ENCODE data around the gene HBP1. TPM values are rescaled to one million over a fixed set of nuclear protein-coding genes. Genes with fewer than 3 reads are reported as not detected.

The HBP1 gene
- total RNA-seq, 1 donor from 2014 or later = 121 TPM

DNA sequence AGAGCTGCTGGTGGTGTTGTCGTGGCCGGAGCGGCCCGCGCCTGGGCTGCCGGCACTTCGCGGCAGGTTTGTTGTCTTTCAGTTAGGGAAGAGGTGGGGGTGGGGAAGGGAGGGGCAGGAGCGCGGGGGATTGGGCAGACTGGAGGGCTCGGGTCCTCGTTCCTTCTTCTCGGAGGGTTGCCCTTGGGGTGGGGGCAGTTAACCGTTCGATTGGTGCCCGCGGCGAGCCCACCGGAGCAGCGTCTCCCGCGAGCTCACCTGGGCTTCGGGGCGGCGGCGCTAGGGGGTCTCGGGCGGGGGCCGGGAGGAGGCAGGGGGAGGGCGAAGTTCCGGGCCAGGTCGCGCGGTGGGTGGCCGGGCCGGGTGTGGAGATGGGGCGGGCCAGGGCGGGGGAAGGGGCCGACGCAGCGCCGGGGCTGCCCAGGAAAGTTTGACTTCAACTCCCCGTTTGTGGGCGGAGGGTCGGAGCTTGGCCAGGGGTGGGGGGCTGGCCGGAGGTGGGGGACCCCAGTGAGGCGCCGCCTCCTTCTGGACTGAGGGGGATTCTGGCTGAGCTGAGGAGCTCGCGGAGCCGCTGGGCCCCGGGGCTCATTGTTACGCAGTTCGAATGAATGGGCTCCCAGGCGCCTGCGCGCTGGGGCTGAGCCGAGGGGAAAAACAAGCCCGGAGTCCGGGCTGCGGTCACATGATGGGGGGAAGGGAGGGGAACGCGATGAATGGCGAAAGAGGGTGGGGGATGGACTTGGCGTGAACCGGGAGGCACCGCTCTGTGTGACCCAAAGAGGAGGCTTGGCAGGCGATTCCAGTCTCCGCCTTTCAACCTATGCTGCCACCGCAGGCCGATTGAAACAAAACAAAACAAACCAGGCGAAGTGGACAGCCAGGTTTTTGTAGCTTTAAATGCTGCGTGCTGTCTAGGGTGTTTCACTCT lies 582 bp downstream of the HBP1 start:
- no peaks in the 10 kb centered on the region for H3K36me3 Mint-ChIP-seq
- peak; percentile 98 for DNase-seq (ENCODE audit: low spot score)
- Histone ChIP-seq H3K27ac (peak overlapping the region; percentile 99), H2AFZ (replicated peaks) (peak overlapping the region; percentile 58), H3K9ac (peak overlapping the region; percentile 87), H3K9me3 (ENCODE audit: low read depth) (no peaks in the 10 kb centered on the region), H3K36me3 (no peaks in the 10 kb centered on the region), H3K4me1 (peaks cover 32% of the 10 kb centered on the region), H3K27me3 (no peaks in the 10 kb centered on the region), H3K79me2 (ENCODE audit: low read depth) (peaks cover 46% of the 10 kb centered on the region), H3F3A (ENCODE audit: low read depth) (peaks cover 49% of the 10 kb centered on the region), H3K4me3 (peak overlapping the region; percentile 85), H4K20me1 (ENCODE audit: low read depth) (peaks cover 31% of the 10 kb centered on the region), H3K4me2 (peak overlapping the region; percentile 88)
- TF ChIP-seq, protein P1, sequence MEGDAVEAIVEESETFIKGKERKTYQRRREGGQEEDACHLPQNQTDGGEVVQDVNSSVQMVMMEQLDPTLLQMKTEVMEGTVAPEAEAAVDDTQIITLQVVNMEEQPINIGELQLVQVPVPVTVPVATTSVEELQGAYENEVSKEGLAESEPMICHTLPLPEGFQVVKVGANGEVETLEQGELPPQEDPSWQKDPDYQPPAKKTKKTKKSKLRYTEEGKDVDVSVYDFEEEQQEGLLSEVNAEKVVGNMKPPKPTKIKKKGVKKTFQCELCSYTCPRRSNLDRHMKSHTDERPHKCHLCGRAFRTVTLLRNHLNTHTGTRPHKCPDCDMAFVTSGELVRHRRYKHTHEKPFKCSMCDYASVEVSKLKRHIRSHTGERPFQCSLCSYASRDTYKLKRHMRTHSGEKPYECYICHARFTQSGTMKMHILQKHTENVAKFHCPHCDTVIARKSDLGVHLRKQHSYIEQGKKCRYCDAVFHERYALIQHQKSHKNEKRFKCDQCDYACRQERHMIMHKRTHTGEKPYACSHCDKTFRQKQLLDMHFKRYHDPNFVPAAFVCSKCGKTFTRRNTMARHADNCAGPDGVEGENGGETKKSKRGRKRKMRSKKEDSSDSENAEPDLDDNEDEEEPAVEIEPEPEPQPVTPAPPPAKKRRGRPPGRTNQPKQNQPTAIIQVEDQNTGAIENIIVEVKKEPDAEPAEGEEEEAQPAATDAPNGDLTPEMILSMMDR (IDR thresholded peaks at IDR 0.05) = no peak
- TF ChIP-seq EZH2 (IDR thresholded peaks at IDR 0.05) (no peak), EZH2phosphoT487 (IDR thresholded peaks at IDR 0.05) (no peak)
- peak overlapping the region; percentile 91 for H3K27ac Mint-ChIP-seq
- H3K9me3 Mint-ChIP-seq = no peaks in the 10 kb centered on the region
- peaks cover 38% of the 10 kb centered on the region for H3K4me1 Mint-ChIP-seq
- H3K27me3 Mint-ChIP-seq (ENCODE audit: insufficient read depth, low read depth) = no peaks in the 10 kb centered on the region
- peak overlapping the region; percentile 92 for H3K4me3 Mint-ChIP-seq

DNA sequence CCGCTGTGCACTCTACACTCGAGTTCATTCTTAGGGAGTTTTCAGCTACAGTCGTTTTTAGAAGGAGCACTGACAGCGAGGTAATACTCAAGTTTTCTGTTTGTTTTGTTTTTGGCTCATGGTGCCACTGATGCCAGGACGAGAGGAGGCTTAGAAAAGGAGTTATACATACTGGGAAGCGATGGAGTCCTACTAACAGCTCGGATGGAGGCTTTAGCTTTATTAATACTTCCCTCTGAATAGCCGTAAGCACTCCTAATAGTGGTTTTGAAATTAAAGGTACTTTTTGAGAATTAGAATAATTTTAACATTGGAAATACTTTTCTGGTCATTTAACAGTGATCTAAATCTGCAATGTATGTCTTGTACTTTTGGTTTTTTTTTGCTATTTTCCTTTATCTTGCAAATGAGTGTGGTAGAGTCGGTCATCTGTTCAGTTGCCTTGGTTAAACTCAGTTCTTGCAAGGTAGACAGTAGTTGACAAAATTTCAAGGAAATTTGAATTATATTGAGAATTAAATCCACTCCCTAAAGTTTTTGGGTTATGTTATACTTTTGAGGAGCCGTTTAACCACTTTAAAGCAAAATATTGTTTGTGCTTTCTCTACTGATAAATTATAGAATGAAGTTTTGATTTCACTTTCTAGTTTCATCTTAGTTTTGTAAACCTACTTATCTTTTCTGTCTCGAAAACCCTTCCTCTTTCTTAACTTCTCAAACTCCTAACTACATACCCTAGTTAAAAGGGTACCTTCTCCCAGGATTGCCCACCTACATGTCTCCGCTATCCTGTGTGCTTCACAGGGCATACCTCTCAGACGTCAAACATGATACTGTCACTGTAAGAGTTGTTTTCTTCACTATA lies 1.5 kb downstream of the HBP1 start:
- Histone ChIP-seq H3K9me3 (ENCODE audit: low read depth) (no peaks in the 10 kb centered on the region), H3K27me3 (no peaks in the 10 kb centered on the region), H3K27ac (peak overlapping the region; percentile 99), H2AFZ (replicated peaks) (no peak overlapping the region), H3K79me2 (ENCODE audit: low read depth) (peaks cover 54% of the 10 kb centered on the region), H3K4me1 (peaks cover 36% of the 10 kb centered on the region), H3K4me3 (peak overlapping the region; percentile 85), H3K36me3 (no peaks in the 10 kb centered on the region), H4K20me1 (ENCODE audit: low read depth) (peaks cover 37% of the 10 kb centered on the region), H3F3A (ENCODE audit: low read depth) (peaks cover 49% of the 10 kb centered on the region), H3K4me2 (peak overlapping the region; percentile 88), H3K9ac (peak overlapping the region; percentile 42)
- peak overlapping the region; percentile 92 for H3K4me3 Mint-ChIP-seq
- TF ChIP-seq EZH2phosphoT487 (IDR thresholded peaks at IDR 0.05) (no peak), EZH2 (IDR thresholded peaks at IDR 0.05) (no peak)
- TF ChIP-seq, protein P1 (IDR thresholded peaks at IDR 0.05) = no peak
- H3K27ac Mint-ChIP-seq = peak overlapping the region; percentile 72
- H3K9me3 Mint-ChIP-seq = no peaks in the 10 kb centered on the region
- no peaks in the 10 kb centered on the region for H3K36me3 Mint-ChIP-seq
- H3K4me1 Mint-ChIP-seq = peaks cover 42% of the 10 kb centered on the region
- H3K27me3 Mint-ChIP-seq (ENCODE audit: insufficient read depth, low read depth) = no peaks in the 10 kb centered on the region
- no peak for DNase-seq (ENCODE audit: low spot score)

DNA sequence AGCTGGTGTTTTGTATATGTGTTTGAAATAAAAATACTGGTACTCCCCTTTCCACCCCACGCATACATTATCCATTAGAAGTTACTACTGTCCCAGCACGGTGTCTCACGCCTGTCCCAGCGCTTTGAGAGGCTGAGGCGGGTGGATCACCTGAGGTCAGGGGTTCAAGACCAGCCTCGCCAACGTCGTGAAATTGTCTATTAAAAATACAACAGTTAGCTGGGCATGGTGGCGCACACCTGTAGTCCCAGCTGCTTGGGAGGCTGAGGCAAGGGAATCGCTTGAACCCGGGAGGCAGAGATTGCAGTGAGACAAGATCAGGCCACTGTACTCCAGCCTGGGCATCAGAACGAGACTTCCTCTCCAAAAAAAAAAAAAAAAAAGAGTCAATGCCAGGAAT lies 2.7 kb downstream of the HBP1 start:
- no peaks in the 10 kb centered on the region for H3K27me3 ChIP-seq
- H3K79me2 ChIP-seq (ENCODE audit: low read depth) = peaks cover 67% of the 10 kb centered on the region
- H3K27ac ChIP-seq = no peak overlapping the region
- Mint-ChIP-seq H3K27ac (no peak overlapping the region), H3K4me1 (peaks cover 37% of the 10 kb centered on the region), H3K27me3 (ENCODE audit: insufficient read depth, low read depth) (no peaks in the 10 kb centered on the region), H3K4me3 (peak overlapping the region; percentile 30), H3K9me3 (no peaks in the 10 kb centered on the region), H3K36me3 (peaks cover 2% of the 10 kb centered on the region)
- H3F3A ChIP-seq (ENCODE audit: low read depth) = peaks cover 49% of the 10 kb centered on the region
- peaks cover 35% of the 10 kb centered on the region for H3K4me1 ChIP-seq
- H4K20me1 ChIP-seq (ENCODE audit: low read depth) = peaks cover 42% of the 10 kb centered on the region
- no peak overlapping the region for H3K9ac ChIP-seq
- TF ChIP-seq, protein P1 (IDR thresholded peaks at IDR 0.05) = no peak
- H3K4me2 ChIP-seq = no peak overlapping the region
- no peaks in the 10 kb centered on the region for H3K36me3 ChIP-seq
- DNase-seq (ENCODE audit: low spot score) = no peak
- H2AFZ ChIP-seq (replicated peaks) = no peak overlapping the region
- H3K4me3 ChIP-seq = no peak overlapping the region
- H3K9me3 ChIP-seq (ENCODE audit: low read depth) = no peaks in the 10 kb centered on the region
